Osteocyte (in vitro differentiated cells): ENCODE results near the gene GMDS. TPM values are rescaled to one million over a fixed set of nuclear protein-coding genes. Genes with fewer than 3 reads are reported as not detected.

Experiments used
- DNase-seq: peaks from one replicate; pipeline ENCODE4 v3.0.0; 2021; ENCODE audit warnings: mixed read lengths; ENCODE audit not compliant: unreplicated experiment; ENCODE audit errors: extremely low spot score
- H3K27ac Mint-ChIP-seq: one replicate; pipeline ENCODE4 v1.8.0; 2021; ENCODE audit warnings: mild to moderate bottlenecking, mixed read lengths; ENCODE audit not compliant: unreplicated experiment
- H3K27me3 Mint-ChIP-seq: one replicate; pipeline ENCODE4 v1.8.0; 2021; ENCODE audit warnings: mixed read lengths; ENCODE audit not compliant: unreplicated experiment
- H3K36me3 Mint-ChIP-seq: one replicate; pipeline ENCODE4 v1.8.0; 2021; ENCODE audit warnings: mixed read lengths; ENCODE audit not compliant: unreplicated experiment
- H3K4me1 Mint-ChIP-seq: one replicate; pipeline ENCODE4 v1.8.0; 2021; ENCODE audit warnings: mixed read lengths; ENCODE audit not compliant: unreplicated experiment
- H3K4me3 Mint-ChIP-seq: one replicate; pipeline ENCODE4 v1.8.0; 2021; ENCODE audit warnings: mild to moderate bottlenecking, moderate library complexity, mixed read lengths; ENCODE audit not compliant: unreplicated experiment
- H3K9me3 Mint-ChIP-seq: one replicate; pipeline ENCODE4 v1.8.0; 2021; ENCODE audit warnings: mixed read lengths; ENCODE audit not compliant: unreplicated experiment
- total RNA-seq: library from RNA; stranded (reverse); gene quantifications from 2 replicates; pipeline ENCODE4 v1.2.1, GENCODE V29; 2021
- TF ChIP-seq, protein P1 (sequence below): fragments of 200-600 bp; sonication (generic); IDR thresholded peaks from 2 replicates; pipeline ENCODE4 v1.5.0; 2021; ENCODE audit warnings: antibody characterized with exemption, mild to moderate bottlenecking, moderate library complexity

Gene GMDS
- total RNA-seq, 1 donor from 2014 or later: 30.7 TPM

DNA sequence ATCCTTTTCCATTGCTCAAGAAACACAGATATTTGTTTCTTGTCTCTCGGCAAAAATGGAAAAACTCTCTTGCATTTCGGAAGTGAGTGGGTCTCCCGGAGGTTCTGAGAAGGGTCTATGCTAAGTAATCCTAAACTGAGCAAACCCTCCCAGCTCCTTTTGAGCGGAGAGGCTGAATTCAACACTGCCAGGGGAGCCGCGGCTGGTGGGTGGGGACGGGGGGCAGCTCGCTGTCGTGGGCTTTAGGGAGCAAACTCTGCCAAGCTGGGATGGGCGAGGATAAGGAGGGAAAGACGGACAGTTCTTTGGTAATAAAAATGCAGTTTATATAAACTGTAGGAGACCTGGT, 424.3 kb downstream of the GMDS start:
- Mint-ChIP-seq H3K9me3 (no peaks in the 10 kb centered on the region), H3K27me3 (no peaks in the 10 kb centered on the region), H3K27ac (peak overlapping the region; percentile 96), H3K4me1 (peaks cover 32% of the 10 kb centered on the region), H3K4me3 (peak overlapping the region; percentile 64), H3K36me3 (no peaks in the 10 kb centered on the region)
- DNase-seq: no peak
- TF ChIP-seq, protein P1, sequence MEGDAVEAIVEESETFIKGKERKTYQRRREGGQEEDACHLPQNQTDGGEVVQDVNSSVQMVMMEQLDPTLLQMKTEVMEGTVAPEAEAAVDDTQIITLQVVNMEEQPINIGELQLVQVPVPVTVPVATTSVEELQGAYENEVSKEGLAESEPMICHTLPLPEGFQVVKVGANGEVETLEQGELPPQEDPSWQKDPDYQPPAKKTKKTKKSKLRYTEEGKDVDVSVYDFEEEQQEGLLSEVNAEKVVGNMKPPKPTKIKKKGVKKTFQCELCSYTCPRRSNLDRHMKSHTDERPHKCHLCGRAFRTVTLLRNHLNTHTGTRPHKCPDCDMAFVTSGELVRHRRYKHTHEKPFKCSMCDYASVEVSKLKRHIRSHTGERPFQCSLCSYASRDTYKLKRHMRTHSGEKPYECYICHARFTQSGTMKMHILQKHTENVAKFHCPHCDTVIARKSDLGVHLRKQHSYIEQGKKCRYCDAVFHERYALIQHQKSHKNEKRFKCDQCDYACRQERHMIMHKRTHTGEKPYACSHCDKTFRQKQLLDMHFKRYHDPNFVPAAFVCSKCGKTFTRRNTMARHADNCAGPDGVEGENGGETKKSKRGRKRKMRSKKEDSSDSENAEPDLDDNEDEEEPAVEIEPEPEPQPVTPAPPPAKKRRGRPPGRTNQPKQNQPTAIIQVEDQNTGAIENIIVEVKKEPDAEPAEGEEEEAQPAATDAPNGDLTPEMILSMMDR: no peak

DNA sequence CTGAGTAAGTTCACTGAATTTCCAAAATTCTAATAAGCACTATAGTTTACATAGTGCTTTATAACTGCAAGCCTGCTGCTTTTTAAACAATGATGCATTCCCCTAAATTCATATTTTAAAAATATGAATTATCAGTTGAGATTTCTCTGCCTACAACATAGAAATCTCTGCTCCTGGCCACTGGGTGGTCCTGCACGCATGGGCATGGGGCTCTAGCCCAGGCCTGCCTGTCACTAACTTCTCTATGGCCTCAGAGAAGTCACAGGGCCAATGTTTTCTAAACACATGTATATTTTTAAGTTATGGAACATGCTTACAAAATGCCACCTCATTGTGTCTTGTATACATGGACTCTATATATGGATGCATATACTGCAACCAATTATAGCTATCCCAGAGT, 424.7 kb downstream of the GMDS start:
- no peak for DNase-seq
- Mint-ChIP-seq H3K9me3 (no peaks in the 10 kb centered on the region), H3K27me3 (no peaks in the 10 kb centered on the region), H3K36me3 (no peaks in the 10 kb centered on the region), H3K4me3 (peak overlapping the region; percentile 64), H3K4me1 (peaks cover 32% of the 10 kb centered on the region), H3K27ac (peak overlapping the region; percentile 96)
- TF ChIP-seq, protein P1: peak; percentile 28

DNA sequence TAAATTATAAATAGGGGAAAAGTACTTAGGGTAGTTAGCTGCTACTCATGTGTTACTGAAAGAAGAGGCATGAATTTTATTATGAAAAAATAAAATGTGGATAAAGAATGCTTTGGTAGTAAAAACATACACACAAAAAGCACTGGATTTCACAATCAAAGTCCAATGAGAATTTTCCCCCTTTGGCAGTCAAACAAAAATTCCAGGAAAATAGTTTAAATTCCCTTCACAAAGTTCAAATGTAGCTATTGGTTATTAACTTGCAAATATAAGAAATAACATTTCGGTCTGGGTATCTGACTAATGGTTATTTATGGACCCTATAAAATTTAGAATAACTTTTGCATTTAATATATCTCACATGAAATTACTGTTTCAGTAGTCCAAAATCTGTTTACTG, 425.2 kb downstream of the GMDS start:
- H3K4me3 Mint-ChIP-seq: no peak overlapping the region
- TF ChIP-seq, protein P1: no peak
- H3K9me3 Mint-ChIP-seq: no peaks in the 10 kb centered on the region
- H3K4me1 Mint-ChIP-seq: peaks cover 32% of the 10 kb centered on the region
- H3K27me3 Mint-ChIP-seq: no peaks in the 10 kb centered on the region
- peak overlapping the region; percentile 96 for H3K27ac Mint-ChIP-seq
- H3K36me3 Mint-ChIP-seq: no peaks in the 10 kb centered on the region
- DNase-seq: no peak

DNA sequence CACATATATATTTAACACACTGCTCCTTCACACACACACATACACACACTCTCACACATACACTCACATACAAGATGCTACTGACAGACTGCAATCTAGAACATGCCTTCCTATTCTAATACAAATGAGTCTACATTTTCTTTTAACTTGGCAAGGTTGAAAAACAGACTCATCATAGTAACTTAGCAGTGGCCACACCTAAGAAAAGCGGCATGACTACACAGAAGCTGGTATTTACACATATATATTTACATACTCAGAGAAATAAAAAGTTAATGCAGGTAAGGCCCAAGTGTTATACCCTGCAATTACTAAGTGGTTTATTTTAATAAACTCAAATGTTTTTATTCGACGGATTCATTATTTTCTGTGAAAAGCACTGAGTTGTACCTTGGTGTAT, 426.4 kb downstream of the GMDS start:
- no peak for DNase-seq
- peaks cover 35% of the 10 kb centered on the region for H3K4me1 Mint-ChIP-seq
- H3K9me3 Mint-ChIP-seq: no peaks in the 10 kb centered on the region
- no peak overlapping the region for H3K4me3 Mint-ChIP-seq
- peak overlapping the region; percentile 54 for H3K27ac Mint-ChIP-seq
- TF ChIP-seq, protein P1: no peak
- no peaks in the 10 kb centered on the region for H3K36me3 Mint-ChIP-seq
- no peaks in the 10 kb centered on the region for H3K27me3 Mint-ChIP-seq

DNA sequence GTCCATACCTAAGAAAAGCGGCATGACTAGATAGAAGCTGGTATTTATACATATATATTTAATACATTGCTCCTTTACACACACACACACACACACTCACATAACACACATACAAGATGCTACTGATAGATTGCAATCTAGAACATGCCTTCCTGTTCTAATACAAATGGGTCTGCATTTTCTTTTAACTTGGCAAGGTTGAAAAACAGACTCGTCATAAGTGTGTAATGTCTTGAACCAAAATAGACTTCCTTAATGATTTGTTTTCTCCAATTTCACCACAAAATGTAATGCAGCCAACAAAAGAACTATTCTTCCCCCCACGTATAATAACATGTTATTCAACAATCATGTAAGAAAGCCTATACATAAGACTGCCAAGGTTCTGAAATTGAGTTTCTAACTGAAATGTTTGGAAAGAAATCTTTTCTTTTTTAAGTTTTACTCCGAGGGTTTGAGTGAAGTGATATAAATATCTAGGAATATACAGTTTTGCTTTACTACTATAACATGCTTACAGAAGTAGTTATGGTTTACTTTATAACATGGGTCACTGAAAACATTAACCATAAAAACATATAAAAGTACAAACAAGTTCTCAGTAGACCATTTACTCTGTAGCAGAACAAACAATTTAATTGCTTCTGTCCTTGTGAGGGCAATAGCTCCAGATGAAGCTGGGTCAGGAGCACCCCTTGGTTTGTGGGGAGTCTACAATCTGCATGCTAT, 428.2 kb downstream of the GMDS start:
- no peaks in the 10 kb centered on the region for H3K27me3 Mint-ChIP-seq
- DNase-seq: no peak
- peaks cover 33% of the 10 kb centered on the region for H3K4me1 Mint-ChIP-seq
- TF ChIP-seq, protein P1: no peak
- no peaks in the 10 kb centered on the region for H3K36me3 Mint-ChIP-seq
- no peak overlapping the region for H3K4me3 Mint-ChIP-seq
- no peaks in the 10 kb centered on the region for H3K9me3 Mint-ChIP-seq
- no peak overlapping the region for H3K27ac Mint-ChIP-seq
